Thyroid gland (tissue), 4 donors: ENCODE data around the gene GCH1.

Source experiments
- CTCF ChIP-seq, 6 experiments: fragments of 200-600 bp in 3 of 6; fragments of 450-650 bp in 3 of 6; sonication (generic) in 3 of 6; IDR thresholded peaks; one replicate each; pipeline ENCODE4 v1.5.1; 2016 to 2019; ENCODE audit warnings: antibody characterized with exemption in 6 of 6, mild to moderate bottlenecking in 2 of 6, inconsistent platforms in 1 of 6, moderate library complexity in 1 of 6
- POLR2A ChIP-seq, 2 donors: fragments of 450-650 bp; IDR thresholded peaks; one replicate each; pipeline ENCODE4 v1.6.1; 2017; ENCODE audit warnings: antibody characterized with exemption in 2 of 2, mild to moderate bottlenecking in 2 of 2, moderate library complexity in 1 of 2

- TF ChIP-seq CTCF (IDR thresholded peaks at IDR 0.05) = no peak
- TF ChIP-seq POLR2A (IDR thresholded peaks at IDR 0.05) = no peak
Observed at GRCh38 chr14:54877703-54878021, 25.0 kb downstream of the GCH1 start.
